ENCODE results near the gene OSBPL6.

GRCh38 chr2:178317811-178318210 lies 123.5 kb downstream of the OSBPL6 start:
- no peak for TF ChIP-seq EZH2 (IDR thresholded peaks at IDR 0.05; ENCODE audit: borderline replicate concordance, low read length)
- no peak for TF ChIP-seq CTCF (conservative IDR thresholded peaks at IDR 0.05 in 1 of 2, IDR thresholded peaks at IDR 0.05 in 1 of 2; ENCODE audit: extremely low read depth in 1 of 2, insufficient read depth in 1 of 2, low read depth in 1 of 2, low read length in 2 of 2)
